Mesendoderm (in vitro differentiated cells): ENCODE data around the gene ST6GAL2.

Experiments used
- DNase-seq: peaks from one replicate; pipeline ENCODE4 v3.0.0; 2013
- H2AK5ac ChIP-seq: 2 replicates; pipeline ENCODE4 v1.6.1; 2013; ENCODE audit warnings: low read length, inconsistent platforms
- H2BK120ac ChIP-seq: 2 replicates; pipeline ENCODE4 v1.6.1; 2013; ENCODE audit warnings: low read depth, mild to moderate bottlenecking, low read length, moderate library complexity, mixed read lengths
- H2BK15ac ChIP-seq: replicated peaks from 2 replicates; pipeline ENCODE4 v1.6.1; 2013; ENCODE audit warnings: low read depth, mild to moderate bottlenecking, moderate library complexity
- H2BK5ac ChIP-seq: 2 replicates; pipeline ENCODE4 v1.6.1; 2013; ENCODE audit warnings: low read length, inconsistent platforms
- H3K18ac ChIP-seq: 2 replicates; pipeline ENCODE4 v1.6.1; 2013; ENCODE audit warnings: mild to moderate bottlenecking, low read length, mixed read lengths
- H3K23ac ChIP-seq: one replicate; pipeline ENCODE4 v1.6.1; 2013; ENCODE audit warnings: low read length
- H3K27ac ChIP-seq: 2 replicates; pipeline ENCODE4 v1.5.1; 2013; ENCODE audit warnings: low read depth, mild to moderate bottlenecking, inconsistent platforms, low read length, moderate library complexity
- H3K27me3 ChIP-seq: 2 replicates; pipeline ENCODE4 v1.6.1; 2013; ENCODE audit warnings: low read length, control low read depth, mild to moderate bottlenecking, inconsistent platforms; ENCODE audit not compliant: insufficient read depth, poor library complexity
- H3K36me3 ChIP-seq: 2 replicates; pipeline ENCODE4 v1.6.1; 2013; ENCODE audit warnings: low read length, inconsistent platforms; ENCODE audit not compliant: control insufficient read depth, insufficient read depth
- H3K4ac ChIP-seq: one replicate; pipeline ENCODE4 v1.6.1; 2013; ENCODE audit warnings: low read depth, mild to moderate bottlenecking, low read length, moderate library complexity
- H3K4me1 ChIP-seq: 2 replicates; pipeline ENCODE4 v1.6.1; 2013; ENCODE audit warnings: low read depth, low read length, inconsistent platforms; ENCODE audit not compliant: control insufficient read depth
- H3K4me2 ChIP-seq: 2 replicates; pipeline ENCODE4 v1.6.1; 2013; ENCODE audit warnings: low read length
- H3K4me3 ChIP-seq: 2 replicates; pipeline ENCODE4 v1.5.1; 2013; ENCODE audit warnings: mild to moderate bottlenecking, low read length
- H3K56ac ChIP-seq: one replicate; pipeline ENCODE4 v1.6.1; 2013; ENCODE audit warnings: low read length
- H3K79me1 ChIP-seq: 2 replicates; pipeline ENCODE4 v1.6.1; 2013; ENCODE audit warnings: low read length, inconsistent platforms
- H3K79me2 ChIP-seq: 2 replicates; pipeline ENCODE4 v1.6.1; 2013; ENCODE audit warnings: mild to moderate bottlenecking, low read length; ENCODE audit not compliant: control insufficient read depth, insufficient read depth
- H3K9ac ChIP-seq: 2 replicates; pipeline ENCODE4 v1.6.1; 2013; ENCODE audit warnings: low read length, inconsistent platforms
- H4K5ac ChIP-seq: one replicate; pipeline ENCODE4 v1.6.1; 2013; ENCODE audit warnings: low read length
- H4K8ac ChIP-seq: one replicate; pipeline ENCODE4 v1.6.1; 2013; ENCODE audit warnings: low read depth, mild to moderate bottlenecking, control low read depth, low read length, moderate library complexity
- WGBS: extraction: QIAGEN DNeasy Blood & Tissue Kit; methylation state at CpG from one replicate; pipeline ENCODE4 v1.1.7; 2013; ENCODE audit warnings: low lambda C conversion rate, missing lambda C conversion rate; ENCODE audit not compliant: insufficient coverage; ENCODE audit errors: extremely low coverage; 5-methylcytosine and 5-hydroxymethylcytosine counted together

Gene ST6GAL2

DNA sequence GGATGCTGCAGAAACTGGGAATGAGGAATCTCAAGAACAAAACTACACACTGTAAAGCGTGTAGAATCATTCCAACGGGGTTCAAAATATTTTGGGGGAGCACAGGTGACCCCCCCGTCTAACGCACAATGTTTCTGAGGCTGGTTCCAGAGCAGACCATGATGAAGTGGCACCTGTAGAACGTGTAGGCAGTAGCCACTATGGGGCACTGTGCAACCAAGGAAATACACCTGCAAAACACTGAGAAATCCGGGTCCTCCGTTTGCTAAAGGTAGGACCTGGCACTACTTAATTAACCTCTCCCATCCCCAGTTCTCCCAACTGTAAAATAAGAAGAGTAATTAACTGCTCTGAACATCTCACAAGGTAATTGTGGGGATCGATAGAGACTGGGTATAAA is 22.6 kb downstream of the ST6GAL2 start:
- DNase-seq, result peak; percentile 25
- no peak overlapping the region for H3K27ac ChIP-seq
- H3K4me3 ChIP-seq, result no peak overlapping the region
- H3K27me3 ChIP-seq, result no peaks in the 10 kb centered on the region
- no peak overlapping the region for H2BK5ac ChIP-seq
- H3K9ac ChIP-seq, result no peak overlapping the region
- H3K36me3 ChIP-seq, result no peaks in the 10 kb centered on the region
- no peak overlapping the region for H3K4me2 ChIP-seq
- no peaks in the 10 kb centered on the region for H3K79me2 ChIP-seq
- WGBS, result no CpG with 5 or more reads among the region's 8 CpGs
- H3K56ac ChIP-seq, result no peak overlapping the region
- H4K8ac ChIP-seq, result no peak overlapping the region
- no peak overlapping the region for H3K18ac ChIP-seq
- H2BK120ac ChIP-seq, result no peak overlapping the region
- no peak overlapping the region for H2AK5ac ChIP-seq
- H3K79me1 ChIP-seq, result no peaks in the 10 kb centered on the region
- no peak overlapping the region for H2BK15ac ChIP-seq
- H3K4me1 ChIP-seq, result no peaks in the 10 kb centered on the region
- H3K23ac ChIP-seq, result no peak overlapping the region
- no peak overlapping the region for H4K5ac ChIP-seq
- H3K4ac ChIP-seq, result no peak overlapping the region

DNA sequence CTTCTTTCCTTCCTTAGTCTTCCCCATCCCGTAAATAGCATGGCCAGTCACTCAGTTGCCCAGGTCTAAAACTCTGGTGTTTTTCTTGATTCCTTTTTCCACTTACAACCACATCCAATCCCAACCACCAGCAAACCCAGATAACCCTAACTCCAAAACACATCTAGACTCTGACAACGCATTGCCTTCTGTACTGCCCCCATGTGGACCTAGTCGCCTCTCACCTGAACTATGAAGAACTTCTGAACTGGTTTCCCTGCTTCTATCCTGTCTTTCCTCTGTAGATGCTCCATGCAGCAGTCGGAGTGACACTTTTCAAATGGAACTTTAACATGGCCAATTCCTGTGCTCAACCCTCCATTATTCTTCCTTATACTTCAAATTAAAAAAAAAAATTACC is 26.5 kb downstream of the ST6GAL2 start:
- DNase-seq, result peak; percentile 33
- Histone ChIP-seq H2BK15ac (no peak overlapping the region), H3K4ac (no peak overlapping the region), H3K56ac (no peak overlapping the region), H2BK5ac (no peak overlapping the region), H3K4me2 (no peak overlapping the region), H3K79me1 (no peaks in the 10 kb centered on the region), H3K27me3 (no peaks in the 10 kb centered on the region), H3K23ac (no peak overlapping the region), H3K4me1 (no peaks in the 10 kb centered on the region), H3K79me2 (no peaks in the 10 kb centered on the region), H3K27ac (no peak overlapping the region), H3K9ac (no peak overlapping the region), H4K8ac (no peak overlapping the region), H4K5ac (no peak overlapping the region), H3K4me3 (no peak overlapping the region), H3K18ac (no peak overlapping the region), H2AK5ac (no peak overlapping the region), H3K36me3 (no peaks in the 10 kb centered on the region), H2BK120ac (no peak overlapping the region)
- WGBS, result no CpG with 5 or more reads among the region's 4 CpGs

DNA sequence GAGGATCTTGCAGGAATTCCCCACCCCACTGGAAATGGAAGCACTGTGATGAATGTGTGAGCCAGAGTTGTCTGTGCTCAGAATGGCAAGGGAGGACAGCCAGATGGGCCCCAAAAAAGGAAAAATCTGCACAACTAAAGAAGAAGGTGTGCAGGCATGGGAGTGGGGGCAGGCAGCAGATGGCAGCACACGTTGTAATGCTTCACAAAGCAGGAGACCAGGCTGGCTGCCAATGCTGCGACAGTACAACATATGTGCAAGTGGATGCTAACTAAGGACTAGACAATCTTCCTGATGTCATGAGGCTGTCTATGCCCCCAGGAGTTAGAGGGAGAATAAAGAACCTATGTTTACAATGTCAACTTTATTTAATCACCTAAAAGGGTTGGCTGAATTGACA is 27.2 kb downstream of the ST6GAL2 start:
- WGBS, result no CpG with 5 or more reads among the region's 2 CpGs
- no peak overlapping the region for H3K56ac ChIP-seq
- no peak for DNase-seq

DNA sequence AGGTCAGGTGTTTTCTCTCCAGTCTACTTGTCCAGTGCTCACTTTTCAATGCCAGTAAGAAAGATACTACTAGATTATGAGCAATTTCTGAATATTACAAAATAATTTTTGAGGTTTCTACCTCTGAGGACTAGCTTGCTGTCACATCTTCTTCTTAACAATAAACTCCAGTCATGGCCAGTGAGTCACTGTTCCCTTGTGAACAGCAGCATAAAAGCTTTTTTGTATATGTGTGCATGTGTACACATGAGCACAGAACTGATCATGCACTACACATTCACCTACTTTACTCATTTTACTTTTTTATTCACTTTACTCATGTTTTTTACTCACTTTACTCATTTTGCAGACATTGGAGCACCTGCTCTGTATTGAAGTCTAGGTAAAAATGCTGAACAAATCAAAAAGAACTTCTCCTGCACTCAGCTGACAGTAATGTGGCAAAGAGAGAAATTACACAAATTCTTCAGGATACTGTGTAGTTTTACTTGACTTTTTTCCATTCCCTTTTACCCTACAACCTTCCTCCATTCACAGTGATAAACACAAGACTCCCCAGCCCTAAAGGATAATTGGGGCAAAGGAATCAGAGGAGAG is 28.0 kb downstream of the ST6GAL2 start:
- no peak for DNase-seq
- Histone ChIP-seq H4K5ac (no peak overlapping the region), H3K4me3 (no peak overlapping the region), H2BK15ac (no peak overlapping the region), H3K27ac (no peak overlapping the region), H3K23ac (no peak overlapping the region), H3K56ac (no peak overlapping the region), H2BK5ac (no peak overlapping the region), H3K4ac (no peak overlapping the region), H3K4me1 (no peaks in the 10 kb centered on the region), H3K36me3 (no peaks in the 10 kb centered on the region), H3K4me2 (no peak overlapping the region), H3K79me2 (no peaks in the 10 kb centered on the region), H3K9ac (no peak overlapping the region), H3K27me3 (no peaks in the 10 kb centered on the region), H3K18ac (no peak overlapping the region), H4K8ac (no peak overlapping the region), H3K79me1 (no peaks in the 10 kb centered on the region), H2AK5ac (no peak overlapping the region), H2BK120ac (no peak overlapping the region)

More for the DNA sequence above, 27.2 kb downstream of the ST6GAL2 start:
- Histone ChIP-seq H3K79me1 (no peaks in the 10 kb centered on the region), H3K4ac (no peak overlapping the region), H3K4me2 (no peak overlapping the region), H3K27ac (no peak overlapping the region), H3K27me3 (no peaks in the 10 kb centered on the region), H2BK15ac (no peak overlapping the region), H3K79me2 (no peaks in the 10 kb centered on the region), H2BK5ac (no peak overlapping the region), H3K4me1 (no peaks in the 10 kb centered on the region), H3K23ac (no peak overlapping the region), H4K8ac (no peak overlapping the region), H3K9ac (no peak overlapping the region), H4K5ac (no peak overlapping the region), H2AK5ac (no peak overlapping the region), H3K18ac (no peak overlapping the region), H2BK120ac (no peak overlapping the region), H3K36me3 (no peaks in the 10 kb centered on the region), H3K4me3 (no peak overlapping the region)

DNA sequence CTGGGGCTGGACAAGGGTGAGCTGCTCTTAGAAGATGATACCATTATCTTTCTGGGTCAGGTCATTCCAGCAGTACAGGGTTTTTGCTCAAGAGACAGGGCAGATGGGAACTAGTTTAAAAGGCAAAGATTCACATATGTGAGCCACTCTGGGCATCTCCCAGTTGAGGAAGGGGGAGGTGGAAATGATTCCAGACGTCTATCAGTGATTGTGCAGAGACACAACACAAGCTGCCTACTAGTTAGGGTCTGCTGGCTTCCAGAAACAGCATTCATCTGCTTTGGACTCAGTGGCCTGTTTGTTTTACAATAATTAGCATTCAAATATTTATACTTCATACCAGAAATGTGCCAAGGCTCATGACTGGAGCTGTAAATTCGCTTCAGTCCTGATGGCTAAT is 32.3 kb downstream of the ST6GAL2 start:
- Histone ChIP-seq H3K79me1 (no peaks in the 10 kb centered on the region), H3K23ac (no peak overlapping the region), H3K4me3 (no peak overlapping the region), H3K79me2 (no peaks in the 10 kb centered on the region), H3K36me3 (no peaks in the 10 kb centered on the region), H3K27me3 (no peaks in the 10 kb centered on the region), H3K4me1 (no peaks in the 10 kb centered on the region), H4K5ac (no peak overlapping the region), H2BK5ac (no peak overlapping the region), H2BK15ac (no peak overlapping the region), H3K27ac (no peak overlapping the region), H2AK5ac (no peak overlapping the region), H3K56ac (no peak overlapping the region), H3K9ac (no peak overlapping the region), H4K8ac (no peak overlapping the region), H3K18ac (no peak overlapping the region), H3K4me2 (no peak overlapping the region), H3K4ac (no peak overlapping the region), H2BK120ac (no peak overlapping the region)
- DNase-seq, result no peak
- no CpG with 5 or more reads among the region's 2 CpGs for WGBS

DNA sequence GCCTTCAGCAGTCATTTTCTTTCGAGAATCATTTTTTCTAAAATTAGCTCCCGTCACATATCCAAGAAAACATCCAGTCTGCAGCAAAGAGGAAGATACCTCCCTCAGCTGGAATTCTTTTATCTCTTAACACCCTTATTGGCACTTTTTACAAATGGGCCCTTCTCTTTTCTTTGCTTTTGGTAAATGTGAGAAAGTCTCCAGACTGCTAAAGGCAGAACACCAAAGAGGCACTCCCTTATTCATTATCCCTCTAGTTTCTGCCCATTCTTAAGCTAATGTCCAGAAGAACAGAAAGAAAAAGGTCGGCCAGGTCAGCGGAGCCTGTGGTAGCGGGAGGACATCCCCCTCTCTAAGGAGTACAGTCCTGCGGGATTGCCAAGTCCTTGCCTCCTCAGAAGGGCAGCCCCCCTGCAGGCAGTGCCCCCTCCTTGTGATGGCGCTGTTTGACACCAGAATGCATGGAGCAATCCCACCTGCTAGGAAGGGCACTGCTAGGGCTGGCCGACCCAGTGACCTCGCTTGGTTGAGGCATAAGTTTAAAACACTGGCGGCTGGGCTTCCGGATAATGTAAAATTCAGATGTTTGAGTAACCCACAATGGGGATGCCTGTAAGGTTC is 34.0 kb downstream of the ST6GAL2 start:
- H2AK5ac ChIP-seq, result no peak overlapping the region
- H3K4ac ChIP-seq, result no peak overlapping the region
- no peak overlapping the region for H3K27ac ChIP-seq
- DNase-seq, result peak; percentile 32
- no peak overlapping the region for H3K4me3 ChIP-seq
- H3K4me2 ChIP-seq, result no peak overlapping the region
- no peak overlapping the region for H3K56ac ChIP-seq
- no peaks in the 10 kb centered on the region for H3K36me3 ChIP-seq
- WGBS, result no CpG with 5 or more reads among the region's 11 CpGs
- H2BK15ac ChIP-seq, result no peak overlapping the region
- no peak overlapping the region for H2BK120ac ChIP-seq
- H3K4me1 ChIP-seq, result no peaks in the 10 kb centered on the region
- no peaks in the 10 kb centered on the region for H3K79me1 ChIP-seq
- H4K8ac ChIP-seq, result no peak overlapping the region
- H3K79me2 ChIP-seq, result no peaks in the 10 kb centered on the region
- H3K27me3 ChIP-seq, result no peaks in the 10 kb centered on the region
- no peak overlapping the region for H3K9ac ChIP-seq
- H3K23ac ChIP-seq, result no peak overlapping the region
- H2BK5ac ChIP-seq, result no peak overlapping the region
- H3K18ac ChIP-seq, result no peak overlapping the region
- H4K5ac ChIP-seq, result no peak overlapping the region
